Fibroblast of pulmonary artery (primary cell): ENCODE measurements around the gene DHX8.
"Not testable (repeated sequence)": the region's sequence is repeated elsewhere in the genome, so short reads cannot be mapped to it uniquely, and the experiment has no call there.

Experiments used
- DNase-seq: peaks from one replicate; pipeline ENCODE4 v3.0.0-alpha.2; 2010; ENCODE audit warnings: low read depth
- H3K4me3 ChIP-seq: replicated peaks from 2 replicates; pipeline ENCODE4 v1.5.1; 2011; ENCODE audit warnings: low read depth, mild to moderate bottlenecking, control low read depth, low read length, moderate library complexity
- CTCF ChIP-seq: IDR thresholded peaks from 2 replicates; pipeline ENCODE4 v1.5.1; 2011; ENCODE audit warnings: mild to moderate bottlenecking, control low read depth, low read length, inconsistent platforms; ENCODE audit errors: missing control alignments

The DHX8 gene

GRCh38 chr17:43453331-43453812, 30.4 kb upstream of the DHX8 start:
- no peak overlapping the region for H3K4me3 ChIP-seq
- DNase-seq: no peak
- TF ChIP-seq CTCF: no peak

DNA sequence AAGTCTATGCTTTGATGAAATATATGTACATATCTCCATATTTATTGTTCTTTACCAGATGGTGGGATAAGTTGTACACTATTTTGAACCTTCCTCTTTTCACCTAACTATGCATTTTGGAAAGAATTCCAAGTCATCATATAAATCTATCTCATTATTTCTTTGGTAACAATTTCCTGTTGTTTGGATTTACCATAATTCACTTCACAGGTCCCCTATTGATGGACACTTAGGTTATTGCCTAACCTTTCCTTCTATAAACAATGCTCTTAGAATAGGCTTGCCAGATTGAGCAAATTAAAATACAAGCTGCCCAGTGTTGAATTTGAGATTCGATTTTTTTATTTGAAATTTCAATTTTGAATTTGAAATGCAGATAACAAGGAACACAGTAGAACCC, 28.9 kb upstream of the DHX8 start:
- no peak for TF ChIP-seq CTCF
- no peak overlapping the region for H3K4me3 ChIP-seq
- DNase-seq: no peak

- no peak overlapping the region for H3K4me3 ChIP-seq
- TF ChIP-seq CTCF: no peak
- no peak for DNase-seq
Measured at GRCh38 chr17:43456029-43456428, 27.7 kb upstream of the DHX8 start.

DNA sequence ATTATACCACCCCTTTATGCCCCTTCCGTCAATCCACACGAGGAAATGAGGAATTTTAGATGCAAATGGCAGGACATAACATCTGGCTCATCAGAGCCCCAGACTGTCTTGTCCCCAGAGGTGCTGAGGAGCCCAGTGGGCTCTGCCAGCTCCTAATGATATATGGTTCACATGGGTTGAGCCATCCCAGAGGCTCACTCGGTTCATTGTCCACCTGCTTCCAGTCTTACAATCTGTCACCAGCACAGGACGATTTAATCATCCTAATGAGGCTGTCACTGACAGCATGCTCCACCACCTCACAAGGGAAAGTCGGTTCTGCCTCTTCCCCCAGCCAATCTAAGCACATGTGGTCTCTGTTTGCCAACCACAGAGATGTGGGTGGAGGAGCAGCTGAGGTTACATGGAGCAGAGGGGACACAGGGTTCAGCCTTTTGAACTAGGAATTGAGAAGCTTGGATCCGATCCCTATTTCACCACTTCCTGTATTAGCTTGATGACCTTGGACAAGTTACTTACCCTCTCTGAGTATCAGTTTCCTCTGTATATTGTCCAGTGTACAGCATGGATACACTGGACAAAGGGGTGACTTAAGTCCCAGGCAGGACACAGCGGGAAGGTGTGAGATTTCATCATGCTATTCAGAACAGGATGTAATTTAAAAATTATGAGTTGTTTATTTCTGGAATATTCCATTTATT, 27.0 kb upstream of the DHX8 start:
- no peak for TF ChIP-seq CTCF
- H3K4me3 ChIP-seq: no peak overlapping the region
- no peak for DNase-seq

GRCh38 chr17:43457362-43457692, 26.4 kb upstream of the DHX8 start:
- DNase-seq: no peak
- TF ChIP-seq CTCF: no peak
- H3K4me3 ChIP-seq: no peak overlapping the region

- DNase-seq, H3K4me3 ChIP-seq: not testable (repeated sequence)
Measured at GRCh38 chr17:43459878-43460277, 23.9 kb upstream of the DHX8 start.

GRCh38 chr17:43461185-43461584, 22.6 kb upstream of the DHX8 start:
- no peak for DNase-seq
- no peak overlapping the region for H3K4me3 ChIP-seq
- no peak for TF ChIP-seq CTCF

- not testable (repeated sequence) for DNase-seq
Measured at GRCh38 chr17:43462569-43462968, 21.2 kb upstream of the DHX8 start.

More at GRCh38 chr17:43462569-43462968, 21.2 kb upstream of the DHX8 start:
- H3K4me3 ChIP-seq: not testable (repeated sequence)
